ENCODE data around the gene ARL5A.
"Not testable (repeated sequence)": the region's sequence is repeated elsewhere in the genome, so short reads cannot be mapped to it uniquely, and the experiment has no call there.

The ARL5A gene

GRCh38 chr2:151828143-151828889 is at the start of gene ARL5A:
Gene ARL5A, minus strand, starts transcription at chr2:151828421. Its CDS starts 245 bp downstream, at chr2:151828176.
- peak; percentile 87 to 94 for DNase-seq

- DNase-seq, result not testable (repeated sequence)
These were observed 47.4 kb upstream of the ARL5A start for GRCh38 chr2:151875631-151876030.

- DNase-seq, result no peak
These were observed 44.2 kb upstream of the ARL5A start for GRCh38 chr2:151872463-151872862.

- no peak for DNase-seq
These were observed 41.1 kb upstream of the ARL5A start for GRCh38 chr2:151869291-151869690.

GRCh38 chr2:151862700-151863099 is 34.5 kb upstream of the ARL5A start:
- DNase-seq, result no peak

GRCh38 chr2:151861174-151861573 is 33.0 kb upstream of the ARL5A start:
- no peak for DNase-seq

GRCh38 chr2:151860613-151861146 is 32.5 kb upstream of the ARL5A start:
- no peak for DNase-seq

- no peak for DNase-seq
These were observed 32.0 kb upstream of the ARL5A start for GRCh38 chr2:151860210-151860609.

GRCh38 chr2:151857650-151858049 is 29.4 kb upstream of the ARL5A start:
- no peak for DNase-seq

GRCh38 chr2:151855111-151855510 is 26.9 kb upstream of the ARL5A start:
- DNase-seq, result no peak

GRCh38 chr2:151853070-151853758 is 25.0 kb upstream of the ARL5A start:
- DNase-seq, result no peak

- no peak for DNase-seq
These were observed 24.2 kb upstream of the ARL5A start for GRCh38 chr2:151852260-151853069.

GRCh38 chr2:151851761-151852160 is 23.5 kb upstream of the ARL5A start:
- DNase-seq, result no peak

GRCh38 chr2:151849413-151850010 is 21.3 kb upstream of the ARL5A start:
- no peak for DNase-seq

GRCh38 chr2:151845884-151846283 is 17.7 kb upstream of the ARL5A start:
- no peak for DNase-seq

GRCh38 chr2:151845481-151845880 is 17.3 kb upstream of the ARL5A start:
- no peak for DNase-seq

GRCh38 chr2:151844211-151844896 is 16.1 kb upstream of the ARL5A start:
- DNase-seq, result no peak

GRCh38 chr2:151843691-151844061 is 15.5 kb upstream of the ARL5A start:
- no peak for DNase-seq

- DNase-seq, result no peak
These were observed 14.8 kb upstream of the ARL5A start for GRCh38 chr2:151842830-151843690.

GRCh38 chr2:151841047-151841424 is 12.8 kb upstream of the ARL5A start:
- no peak for DNase-seq

Measured in stimulated activated CD4-positive, alpha-beta T cell treated with anti-CD3 and anti-CD28 coated beads, Interleukin-2, amount 100 ng/mL, for 48 hours (primary cell).